Measurements from ENCODE around the gene RASA2. TPM values are rescaled to one million over a fixed set of nuclear protein-coding genes. Genes with fewer than 3 reads are reported as not detected.

RASA2 gene
- total and polyA plus RNA-seq, 9 of the 15 experiments (the other 6 are each of a cell fraction or from before 2014, with no cell fraction given), result 2.0 to 12.8 (median 9.5) TPM

DNA sequence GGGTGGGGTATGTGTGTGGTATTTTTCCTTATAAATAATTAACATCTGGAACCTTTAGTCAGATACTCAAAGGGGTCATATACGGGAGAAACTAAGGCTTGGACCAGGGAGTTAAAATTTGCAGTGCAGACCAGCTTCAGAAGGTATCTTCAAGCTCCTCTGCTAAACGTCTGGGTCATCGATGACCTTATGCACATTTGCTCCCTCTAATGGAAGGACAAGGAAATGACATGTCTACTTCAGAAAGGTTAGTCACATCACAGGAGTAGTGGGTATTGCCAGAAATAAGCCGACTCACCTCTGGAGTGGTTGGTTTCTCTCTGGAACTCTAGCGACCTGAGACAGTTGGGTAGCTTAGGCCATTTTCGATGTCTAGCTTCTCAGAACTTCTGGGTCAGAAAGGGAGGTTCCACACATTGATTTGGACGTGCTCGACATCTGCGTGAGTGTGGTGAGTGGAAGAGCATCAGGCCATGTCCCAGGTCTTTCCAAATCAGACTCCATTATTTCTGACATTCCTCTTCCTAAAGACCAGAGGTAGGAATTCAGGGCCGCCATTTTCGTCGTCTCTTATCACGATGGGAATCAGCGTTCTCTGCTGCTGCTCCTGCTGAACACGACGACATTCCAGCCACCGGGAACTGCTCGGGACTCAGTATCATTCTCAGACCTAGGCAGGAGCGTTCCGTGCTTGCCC, 31.8 kb upstream of the RASA2 start (continued):
- TF ChIP-seq, protein P1, sequence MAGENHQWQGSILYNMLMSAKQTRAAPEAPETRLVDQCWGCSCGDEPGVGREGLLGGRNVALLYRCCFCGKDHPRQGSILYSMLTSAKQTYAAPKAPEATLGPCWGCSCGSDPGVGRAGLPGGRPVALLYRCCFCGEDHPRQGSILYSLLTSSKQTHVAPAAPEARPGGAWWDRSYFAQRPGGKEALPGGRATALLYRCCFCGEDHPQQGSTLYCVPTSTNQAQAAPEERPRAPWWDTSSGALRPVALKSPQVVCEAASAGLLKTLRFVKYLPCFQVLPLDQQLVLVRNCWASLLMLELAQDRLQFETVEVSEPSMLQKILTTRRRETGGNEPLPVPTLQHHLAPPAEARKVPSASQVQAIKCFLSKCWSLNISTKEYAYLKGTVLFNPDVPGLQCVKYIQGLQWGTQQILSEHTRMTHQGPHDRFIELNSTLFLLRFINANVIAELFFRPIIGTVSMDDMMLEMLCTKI (IDR thresholded peaks at IDR 0.05; ENCODE audit: partially characterized antibody), result no peak
- TF ChIP-seq, protein P2, sequence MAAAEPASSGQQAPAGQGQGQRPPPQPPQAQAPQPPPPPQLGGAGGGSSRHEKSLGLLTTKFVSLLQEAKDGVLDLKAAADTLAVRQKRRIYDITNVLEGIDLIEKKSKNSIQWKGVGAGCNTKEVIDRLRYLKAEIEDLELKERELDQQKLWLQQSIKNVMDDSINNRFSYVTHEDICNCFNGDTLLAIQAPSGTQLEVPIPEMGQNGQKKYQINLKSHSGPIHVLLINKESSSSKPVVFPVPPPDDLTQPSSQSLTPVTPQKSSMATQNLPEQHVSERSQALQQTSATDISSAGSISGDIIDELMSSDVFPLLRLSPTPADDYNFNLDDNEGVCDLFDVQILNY (CRISPR knock-in tag; IDR thresholded peaks at IDR 0.05), result no peak
- TF ChIP-seq ASH1L (IDR thresholded peaks at IDR 0.05; ENCODE audit: borderline replicate concordance, low read depth, partially characterized antibody) (no peak), POLR2AphosphoS5 (IDR thresholded peaks at IDR 0.05; ENCODE audit: control insufficient read depth, insufficient read depth, low read depth, low read length) (no peak), JUND (IDR thresholded peaks at IDR 0.05; ENCODE audit: borderline replicate concordance, low read depth, low read length) (peak; percentile 61; the same call in 1 of the 2 replicates), JUND (tag; IDR thresholded peaks at IDR 0.05; ENCODE audit: borderline replicate concordance, low read depth, low read length) (peak; percentile 69; the same call in 2 of the 3 replicates), GTF2E2 (tag; IDR thresholded peaks at IDR 0.05) (no peak), SNRNP70 (optimal IDR thresholded peaks at IDR 0.05; ENCODE audit: low read depth, low read length) (no peak), CHCHD3 (CRISPR knock-in tag; IDR thresholded peaks at IDR 0.05) (no peak), KLF6 (CRISPR knock-in tag; IDR thresholded peaks at IDR 0.05; ENCODE audit: borderline replicate concordance) (no peak), GATA2 (CRISPR knock-in tag; IDR thresholded peaks at IDR 0.05) (no peak), TAF15 (IDR thresholded peaks at IDR 0.05; ENCODE audit: low read depth, low read length) (no peak), ZNF184 (CRISPR knock-in tag; IDR thresholded peaks at IDR 0.05) (no peak), TEAD1 (CRISPR knock-in tag; IDR thresholded peaks at IDR 0.05) (no peak), CBX5 (IDR thresholded peaks at IDR 0.05; ENCODE audit: borderline replicate concordance, low read depth) (no peak), FOXM1 (IDR thresholded peaks at IDR 0.05; ENCODE audit: low read depth) (no peak), FOXM1 (CRISPR knock-in tag; IDR thresholded peaks at IDR 0.05; ENCODE audit: low read depth) (no peak), SETDB1 (IDR thresholded peaks at IDR 0.05; ENCODE audit: low read length) (no peak)
- TF ChIP-seq, protein P3, sequence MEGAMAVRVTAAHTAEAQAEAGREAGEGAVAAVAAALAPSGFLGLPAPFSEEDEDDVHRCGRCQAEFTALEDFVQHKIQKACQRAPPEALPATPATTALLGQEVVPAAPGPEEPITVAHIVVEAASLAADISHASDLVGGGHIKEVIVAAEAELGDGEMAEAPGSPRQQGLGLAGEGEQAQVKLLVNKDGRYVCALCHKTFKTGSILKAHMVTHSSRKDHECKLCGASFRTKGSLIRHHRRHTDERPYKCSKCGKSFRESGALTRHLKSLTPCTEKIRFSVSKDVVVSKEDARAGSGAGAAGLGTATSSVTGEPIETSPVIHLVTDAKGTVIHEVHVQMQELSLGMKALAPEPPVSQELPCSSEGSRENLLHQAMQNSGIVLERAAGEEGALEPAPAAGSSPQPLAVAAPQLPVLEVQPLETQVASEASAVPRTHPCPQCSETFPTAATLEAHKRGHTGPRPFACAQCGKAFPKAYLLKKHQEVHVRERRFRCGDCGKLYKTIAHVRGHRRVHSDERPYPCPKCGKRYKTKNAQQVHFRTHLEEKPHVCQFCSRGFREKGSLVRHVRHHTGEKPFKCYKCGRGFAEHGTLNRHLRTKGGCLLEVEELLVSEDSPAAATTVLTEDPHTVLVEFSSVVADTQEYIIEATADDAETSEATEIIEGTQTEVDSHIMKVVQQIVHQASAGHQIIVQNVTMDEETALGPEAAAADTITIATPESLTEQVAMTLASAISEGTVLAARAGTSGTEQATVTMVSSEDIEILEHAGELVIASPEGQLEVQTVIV (CRISPR knock-in tag; IDR thresholded peaks at IDR 0.05; ENCODE audit: borderline replicate concordance), result no peak
- TF ChIP-seq, protein P4, sequence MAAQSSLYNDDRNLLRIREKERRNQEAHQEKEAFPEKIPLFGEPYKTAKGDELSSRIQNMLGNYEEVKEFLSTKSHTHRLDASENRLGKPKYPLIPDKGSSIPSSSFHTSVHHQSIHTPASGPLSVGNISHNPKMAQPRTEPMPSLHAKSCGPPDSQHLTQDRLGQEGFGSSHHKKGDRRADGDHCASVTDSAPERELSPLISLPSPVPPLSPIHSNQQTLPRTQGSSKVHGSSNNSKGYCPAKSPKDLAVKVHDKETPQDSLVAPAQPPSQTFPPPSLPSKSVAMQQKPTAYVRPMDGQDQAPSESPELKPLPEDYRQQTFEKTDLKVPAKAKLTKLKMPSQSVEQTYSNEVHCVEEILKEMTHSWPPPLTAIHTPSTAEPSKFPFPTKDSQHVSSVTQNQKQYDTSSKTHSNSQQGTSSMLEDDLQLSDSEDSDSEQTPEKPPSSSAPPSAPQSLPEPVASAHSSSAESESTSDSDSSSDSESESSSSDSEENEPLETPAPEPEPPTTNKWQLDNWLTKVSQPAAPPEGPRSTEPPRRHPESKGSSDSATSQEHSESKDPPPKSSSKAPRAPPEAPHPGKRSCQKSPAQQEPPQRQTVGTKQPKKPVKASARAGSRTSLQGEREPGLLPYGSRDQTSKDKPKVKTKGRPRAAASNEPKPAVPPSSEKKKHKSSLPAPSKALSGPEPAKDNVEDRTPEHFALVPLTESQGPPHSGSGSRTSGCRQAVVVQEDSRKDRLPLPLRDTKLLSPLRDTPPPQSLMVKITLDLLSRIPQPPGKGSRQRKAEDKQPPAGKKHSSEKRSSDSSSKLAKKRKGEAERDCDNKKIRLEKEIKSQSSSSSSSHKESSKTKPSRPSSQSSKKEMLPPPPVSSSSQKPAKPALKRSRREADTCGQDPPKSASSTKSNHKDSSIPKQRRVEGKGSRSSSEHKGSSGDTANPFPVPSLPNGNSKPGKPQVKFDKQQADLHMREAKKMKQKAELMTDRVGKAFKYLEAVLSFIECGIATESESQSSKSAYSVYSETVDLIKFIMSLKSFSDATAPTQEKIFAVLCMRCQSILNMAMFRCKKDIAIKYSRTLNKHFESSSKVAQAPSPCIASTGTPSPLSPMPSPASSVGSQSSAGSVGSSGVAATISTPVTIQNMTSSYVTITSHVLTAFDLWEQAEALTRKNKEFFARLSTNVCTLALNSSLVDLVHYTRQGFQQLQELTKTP (IDR thresholded peaks at IDR 0.05; ENCODE audit: low read depth in 1 of 2, partially characterized antibody in 2 of 2), result no peak

All from K562 (cell line).